Measurements from ENCODE around the gene LACTBL1. TPM values are rescaled to one million over a fixed set of nuclear protein-coding genes. Genes with fewer than 3 reads are reported as not detected.

The LACTBL1 gene, protein sequence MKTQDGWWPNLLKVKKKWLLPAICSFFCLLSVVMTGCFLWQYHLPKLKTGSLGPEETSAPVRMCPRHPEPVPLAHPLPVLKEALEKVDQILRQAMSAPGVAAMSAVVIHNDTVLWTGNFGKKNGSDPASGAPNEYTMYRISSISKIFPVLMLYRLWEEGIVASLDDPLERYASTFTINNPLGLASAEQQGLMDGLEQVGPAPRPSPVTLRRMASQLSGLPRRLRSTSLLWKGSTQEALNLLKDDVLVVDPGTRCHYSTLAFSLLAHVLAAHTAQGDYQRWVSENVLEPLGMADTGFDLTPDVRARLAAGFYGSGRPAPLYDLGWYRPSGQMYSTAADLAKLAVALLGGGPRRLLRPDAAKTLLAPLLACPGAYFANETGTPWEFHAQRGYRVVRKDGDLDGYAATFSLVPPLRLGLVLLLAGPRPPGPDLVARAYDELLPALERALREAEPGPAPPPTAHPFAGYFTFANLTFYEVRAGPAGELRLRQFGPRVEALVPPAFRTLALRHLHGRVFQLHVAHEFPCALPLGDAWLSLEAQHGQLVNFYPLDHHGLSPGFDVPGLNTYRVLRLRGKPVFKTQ
- total RNA-seq (2012; rRNA removed), result not detected in 2 replicates
- polyA plus RNA-seq (2012; rRNA removed), result not detected in 2 replicates
- polyA plus RNA-seq (2012; cell fraction: cytosol; rRNA removed), result not detected in 2 replicates
- polyA plus RNA-seq (2012; cell fraction: nucleus; rRNA removed; ENCODE audit: low replicate concordance), result not detected in 2 replicates
- Bru-seq, nascent RNA, result not detected
- BruChase-seq, experiment 1, labeled RNA remaining after a 6-hour chase, result percentile 4 among the genes with signal in this experiment
- not detected for BruChase-seq, experiment 2, labeled RNA remaining after a 2-hour chase
- long read RNA-seq, result 0 reads

DNA sequence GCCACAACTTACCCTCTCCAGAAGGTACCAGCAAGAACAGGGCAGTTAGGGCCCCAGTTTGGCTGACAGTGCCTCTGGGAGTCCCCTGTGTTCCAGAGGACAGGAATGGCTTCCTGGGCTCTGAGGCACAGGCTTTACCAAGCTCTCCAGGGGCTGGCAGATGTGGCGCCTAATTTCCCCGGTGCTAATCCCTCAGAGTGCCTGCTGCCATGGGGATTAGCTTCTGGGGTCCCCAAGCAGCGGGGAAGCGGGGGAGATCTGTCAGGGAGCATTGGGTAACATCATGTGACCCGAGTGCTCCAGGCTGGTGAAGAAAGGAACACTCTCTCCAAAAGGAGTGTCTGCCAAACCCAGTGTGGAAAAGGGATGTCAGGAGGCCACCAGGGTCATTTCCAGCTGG is at the start of gene LACTBL1:
Gene LACTBL1 (minus strand): TSS at position 107 of the 400 bp plus-strand sequence. CDS start 550 bp downstream, outside the sequence.
- Histone ChIP-seq H2BK120ac (ENCODE audit: low read depth, low read length) (no peak within 1 kb of the TSS), H3K4me3 (ENCODE audit: insufficient read depth, low read depth, low read length) (no peak within 1 kb of the TSS), H4K8ac (ENCODE audit: low read depth in 2 of 2, low read length in 2 of 2) (no peak within 1 kb of the TSS), H3K27me3 (ENCODE audit: control insufficient read depth, insufficient read depth, low read length) (peaks cover 48% of the 10 kb centered on the region), H3K9me1 (ENCODE audit: insufficient read depth, low read length) (no peaks in the 10 kb centered on the region), H3K9ac (ENCODE audit: low read depth, low read length) (no peak within 1 kb of the TSS), H3K4me1 (ENCODE audit: control insufficient read depth, insufficient read depth, low read length) (peaks cover 2% of the 10 kb centered on the region; the same call in 1 of the 2 replicates), H3K18ac (ENCODE audit: low read depth, low read length) (no peak within 1 kb of the TSS), H2BK20ac (ENCODE audit: low read depth, low read length) (no peak within 1 kb of the TSS), H3K56ac (ENCODE audit: extremely low read depth, insufficient read depth, low read length) (no peak within 1 kb of the TSS), H2AK9ac (replicated peaks; ENCODE audit: low read depth, low read length, poor library complexity) (no peak within 1 kb of the TSS), H4K20me1 (ENCODE audit: insufficient read depth, low read length) (0 out of 2 replicates have a peak, but pooled peaks cover 3% of the 10 kb centered on the region), H3K4ac (ENCODE audit: low read depth, low read length) (no peak within 1 kb of the TSS), H3K23ac (ENCODE audit: low read depth, low read length) (no peak within 1 kb of the TSS), H2BK15ac (ENCODE audit: low read depth, low read length) (no peak within 1 kb of the TSS), H4K5ac (ENCODE audit: low read depth, low read length) (no peak within 1 kb of the TSS), H3K79me1 (ENCODE audit: low read depth in 1 of 2, low read length in 2 of 2) (no peaks in the 10 kb centered on the region), H3K14ac (replicated peaks; ENCODE audit: low read depth, low read length) (no peak within 1 kb of the TSS), H2AK5ac (ENCODE audit: low read depth, low read length) (no peak within 1 kb of the TSS), H3K36me3 (ENCODE audit: control insufficient read depth, insufficient read depth, low read length) (no peaks in the 10 kb centered on the region), H2BK5ac (ENCODE audit: low read depth, low read length, poor library complexity, severe bottlenecking) (no peak within 1 kb of the TSS), H4K91ac (ENCODE audit: insufficient read depth, low read depth, low read length) (no peak within 1 kb of the TSS), H2AFZ (replicated peaks; ENCODE audit: low read length, poor library complexity) (no peak within 1 kb of the TSS), H3K27ac (ENCODE audit: insufficient read depth, low read length) (no peak within 1 kb of the TSS), H3K4me2 (ENCODE audit: low read depth, low read length) (no peak within 1 kb of the TSS), H3K9me3 (ENCODE audit: control insufficient read depth, insufficient read depth, low read length) (no peaks in the 10 kb centered on the region)
- ChIA-PET POLR2A (ENCODE audit: unreplicated experiment) (no interaction called here), CTCF (interaction anchor here (0.7 kb wide), 1 partner anchor 211 kb away, joined by 3 read pairs; no protein-coding TSS in a partner anchor)
- intact Hi-C loops (cut with micrococcal nuclease), result loop anchor here (10.0 kb wide), 1 partner anchor 662 kb away; no protein-coding TSS in a partner anchor
- dilution Hi-C loops (cut with HindIII; ENCODE audit: low sequenced_read_pairs, unreplicated experiment), result no loop called here
- in situ Hi-C loops (cut with MboI; ENCODE audit: low sequenced_read_pairs), result loop anchor here (10.0 kb wide), 1 partner anchor 562 kb away; the partner anchor contains the start of gene E2F2
- 73% methylated on average over 5 of the region's 5 CpGs; no CpG with 5 or more reads in 1 of the 2 experiments for WGBS, 2 experiments (ENCODE audit: extremely low coverage in 2 of 2, insufficient read length in 1 of 2)
- no peak for DNase-seq
- ATAC-seq (ENCODE audit: low read depth), result no peak
- BruUV-seq (replicated peaks), result no TSS peak
- TF ChIP-seq MXI1 (IDR thresholded peaks at IDR 0.05; ENCODE audit: borderline replicate concordance, low read depth, low read length) (no peak), CHD1 (IDR thresholded peaks at IDR 0.05; ENCODE audit: low read depth, low read length) (no peak), RFX5 (IDR thresholded peaks at IDR 0.05; ENCODE audit: low read depth, low read length) (no peak), FOS (IDR thresholded peaks at IDR 0.05; ENCODE audit: low read depth, low read length) (no peak), CEBPB (IDR thresholded peaks at IDR 0.05; ENCODE audit: low read depth, low read length) (no peak), NFE2L2 (IDR thresholded peaks at IDR 0.05; ENCODE audit: low read depth, low read length) (no peak), POLR2A (IDR thresholded peaks at IDR 0.05; ENCODE audit: low read depth, low read length) (no peak), BHLHE40 (IDR thresholded peaks at IDR 0.05; ENCODE audit: low read depth, low read length) (no peak), MAFK (IDR thresholded peaks at IDR 0.05; ENCODE audit: low read depth, low read length) (no peak), SMC3 (IDR thresholded peaks at IDR 0.05; ENCODE audit: low read depth, low read length) (no peak)
- TF ChIP-seq, protein P1, sequence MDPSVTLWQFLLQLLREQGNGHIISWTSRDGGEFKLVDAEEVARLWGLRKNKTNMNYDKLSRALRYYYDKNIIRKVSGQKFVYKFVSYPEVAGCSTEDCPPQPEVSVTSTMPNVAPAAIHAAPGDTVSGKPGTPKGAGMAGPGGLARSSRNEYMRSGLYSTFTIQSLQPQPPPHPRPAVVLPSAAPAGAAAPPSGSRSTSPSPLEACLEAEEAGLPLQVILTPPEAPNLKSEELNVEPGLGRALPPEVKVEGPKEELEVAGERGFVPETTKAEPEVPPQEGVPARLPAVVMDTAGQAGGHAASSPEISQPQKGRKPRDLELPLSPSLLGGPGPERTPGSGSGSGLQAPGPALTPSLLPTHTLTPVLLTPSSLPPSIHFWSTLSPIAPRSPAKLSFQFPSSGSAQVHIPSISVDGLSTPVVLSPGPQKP (IDR thresholded peaks at IDR 0.05; ENCODE audit: borderline replicate concordance, low read depth, low read length), result no peak
- TF ChIP-seq, protein P2, sequence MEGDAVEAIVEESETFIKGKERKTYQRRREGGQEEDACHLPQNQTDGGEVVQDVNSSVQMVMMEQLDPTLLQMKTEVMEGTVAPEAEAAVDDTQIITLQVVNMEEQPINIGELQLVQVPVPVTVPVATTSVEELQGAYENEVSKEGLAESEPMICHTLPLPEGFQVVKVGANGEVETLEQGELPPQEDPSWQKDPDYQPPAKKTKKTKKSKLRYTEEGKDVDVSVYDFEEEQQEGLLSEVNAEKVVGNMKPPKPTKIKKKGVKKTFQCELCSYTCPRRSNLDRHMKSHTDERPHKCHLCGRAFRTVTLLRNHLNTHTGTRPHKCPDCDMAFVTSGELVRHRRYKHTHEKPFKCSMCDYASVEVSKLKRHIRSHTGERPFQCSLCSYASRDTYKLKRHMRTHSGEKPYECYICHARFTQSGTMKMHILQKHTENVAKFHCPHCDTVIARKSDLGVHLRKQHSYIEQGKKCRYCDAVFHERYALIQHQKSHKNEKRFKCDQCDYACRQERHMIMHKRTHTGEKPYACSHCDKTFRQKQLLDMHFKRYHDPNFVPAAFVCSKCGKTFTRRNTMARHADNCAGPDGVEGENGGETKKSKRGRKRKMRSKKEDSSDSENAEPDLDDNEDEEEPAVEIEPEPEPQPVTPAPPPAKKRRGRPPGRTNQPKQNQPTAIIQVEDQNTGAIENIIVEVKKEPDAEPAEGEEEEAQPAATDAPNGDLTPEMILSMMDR (conservative IDR thresholded peaks at IDR 0.05; ENCODE audit: low read depth, low read length), result no peak
- TF ChIP-seq, protein P3, sequence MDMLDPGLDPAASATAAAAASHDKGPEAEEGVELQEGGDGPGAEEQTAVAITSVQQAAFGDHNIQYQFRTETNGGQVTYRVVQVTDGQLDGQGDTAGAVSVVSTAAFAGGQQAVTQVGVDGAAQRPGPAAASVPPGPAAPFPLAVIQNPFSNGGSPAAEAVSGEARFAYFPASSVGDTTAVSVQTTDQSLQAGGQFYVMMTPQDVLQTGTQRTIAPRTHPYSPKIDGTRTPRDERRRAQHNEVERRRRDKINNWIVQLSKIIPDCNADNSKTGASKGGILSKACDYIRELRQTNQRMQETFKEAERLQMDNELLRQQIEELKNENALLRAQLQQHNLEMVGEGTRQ (IDR thresholded peaks at IDR 0.05; ENCODE audit: low read depth, low read length), result no peak
